ENCODE measurements around the gene PLCB4. TPM values are rescaled to one million over a fixed set of nuclear protein-coding genes. Genes with fewer than 3 reads are reported as not detected.

PLCB4 gene
- total and polyA plus RNA-seq, 3 experiments from 2014 or later = not detected

GRCh38 chr20:9322661-9323060 lies 253.8 kb downstream of the PLCB4 start:
- Mint-ChIP-seq H3K27me3 (peaks cover 0 to 3% of the 10 kb centered on the region in 2 donors), H3K9me3 (peaks cover 0 to 7% (median 0%) of the 10 kb centered on the region in 5 donors), H3K36me3 (no peaks in the 10 kb centered on the region), H3K27ac (no peak overlapping the region), H3K4me3 (no peak overlapping the region), H3K4me1 (peaks cover 0 to 2% (median 0%) of the 10 kb centered on the region in 3 donors)
- H3K27me3 ChIP-seq (ENCODE audit: insufficient read depth, low read length, poor library complexity, severe bottlenecking) = no peaks in the 10 kb centered on the region
- no peaks in the 10 kb centered on the region for H3K4me1 ChIP-seq (ENCODE audit: insufficient read depth, low read length)
- ChIA-PET CTCF (no interaction called here), POLR2A (no interaction called here)
- DNase-seq = no peak
- no peak overlapping the region for H3K27ac ChIP-seq (ENCODE audit: low read depth, low read length)
- H3K9me3 ChIP-seq (ENCODE audit: low read length) = no peaks in the 10 kb centered on the region
- H3K36me3 ChIP-seq (ENCODE audit: insufficient read depth, low read length) = no peaks in the 10 kb centered on the region
- no peak overlapping the region for H3K4me3 ChIP-seq (ENCODE audit: low read length)

DNA sequence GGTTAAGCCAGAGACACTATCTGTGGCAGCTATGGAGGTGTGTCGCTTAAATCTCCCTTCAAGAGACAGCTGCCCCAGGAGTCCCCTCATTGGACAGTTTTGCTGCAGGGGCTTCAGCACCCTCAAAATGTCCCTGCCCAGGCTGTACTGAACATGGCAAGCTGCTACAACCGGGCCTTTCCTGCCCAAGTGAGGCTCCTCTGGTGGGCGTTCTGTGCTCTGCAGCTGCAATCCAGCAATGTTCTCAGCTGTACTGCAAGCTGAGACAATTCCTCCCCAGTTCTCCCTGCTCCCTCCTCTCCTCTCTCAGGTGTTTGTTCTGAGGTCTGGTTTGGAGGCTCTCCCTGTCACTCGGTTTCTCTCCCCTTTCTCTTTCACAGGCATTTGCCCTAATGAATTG lies 254.7 kb downstream of the PLCB4 start:
- CTCF ChIA-PET = no interaction called here
- Histone ChIP-seq H3K27me3 (ENCODE audit: insufficient read depth, low read length, poor library complexity, severe bottlenecking) (no peaks in the 10 kb centered on the region), H3K9me3 (ENCODE audit: low read length) (no peaks in the 10 kb centered on the region), H3K36me3 (ENCODE audit: insufficient read depth, low read length) (no peaks in the 10 kb centered on the region), H3K27ac (ENCODE audit: low read depth, low read length) (no peak overlapping the region), H3K4me1 (ENCODE audit: insufficient read depth, low read length) (no peaks in the 10 kb centered on the region), H3K4me3 (ENCODE audit: low read length) (no peak overlapping the region)
- H3K4me3 Mint-ChIP-seq = no peak overlapping the region
- no peak overlapping the region for H3K27ac Mint-ChIP-seq
- peaks cover 0 to 2% (median 0%) of the 10 kb centered on the region in 3 donors for H3K4me1 Mint-ChIP-seq
- H3K36me3 Mint-ChIP-seq = no peaks in the 10 kb centered on the region
- POLR2A ChIA-PET = no interaction called here
- H3K27me3 Mint-ChIP-seq = peaks cover 0 to 3% of the 10 kb centered on the region in 2 donors
- DNase-seq = no peak
- peaks cover 0 to 3% (median 0%) of the 10 kb centered on the region in 5 donors for H3K9me3 Mint-ChIP-seq

DNA sequence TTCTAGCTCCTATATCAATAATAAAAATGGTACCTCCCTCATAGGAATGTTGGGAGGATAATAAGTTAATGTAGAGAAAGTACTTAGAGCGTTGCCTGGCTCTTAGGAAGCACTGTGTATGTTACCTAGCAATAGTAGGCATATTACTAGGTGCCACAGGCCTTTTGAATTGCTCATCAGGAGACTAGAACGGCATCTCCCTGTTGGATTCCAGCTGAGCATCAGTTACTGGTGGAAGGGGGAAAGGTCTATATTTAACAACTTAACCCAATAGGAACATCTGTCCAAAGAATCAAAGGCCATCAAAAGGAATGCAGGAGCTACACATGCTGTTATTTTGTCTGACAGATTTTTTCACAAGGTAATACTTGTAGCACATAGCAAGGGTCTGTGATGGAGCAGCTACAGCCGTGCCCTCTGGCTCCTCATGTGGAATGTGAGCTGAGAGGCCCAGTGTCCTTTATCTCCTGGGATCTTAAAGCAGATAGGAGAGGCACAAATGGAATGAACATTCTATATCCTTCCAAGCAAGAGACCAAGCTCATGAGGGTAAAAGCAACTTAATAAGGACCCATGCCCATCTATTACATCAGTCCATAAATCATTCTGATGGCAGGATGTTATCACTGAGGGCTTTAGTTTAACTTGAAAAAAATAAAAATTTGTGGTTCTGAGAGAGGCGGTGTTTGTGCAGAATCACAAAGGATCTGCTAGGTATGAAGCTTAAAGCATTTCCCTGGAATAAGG lies 260.6 kb downstream of the PLCB4 start:
- H3K4me3 ChIP-seq (ENCODE audit: low read length) = no peak overlapping the region
- no peak overlapping the region for H3K4me3 Mint-ChIP-seq
- no peaks in the 10 kb centered on the region for H3K36me3 ChIP-seq (ENCODE audit: insufficient read depth, low read length)
- H3K4me1 Mint-ChIP-seq = no peaks in the 10 kb centered on the region
- no peaks in the 10 kb centered on the region for H3K4me1 ChIP-seq (ENCODE audit: insufficient read depth, low read length)
- CTCF ChIA-PET = no interaction called here
- no peaks in the 10 kb centered on the region for H3K27me3 ChIP-seq (ENCODE audit: insufficient read depth, low read length, poor library complexity, severe bottlenecking)
- H3K27ac Mint-ChIP-seq = no peak overlapping the region
- POLR2A ChIA-PET = no interaction called here
- H3K9me3 Mint-ChIP-seq = peaks cover 0 to 7% (median 0%) of the 10 kb centered on the region in 5 donors
- no peaks in the 10 kb centered on the region for H3K9me3 ChIP-seq (ENCODE audit: low read length)
- no peaks in the 10 kb centered on the region for H3K27me3 Mint-ChIP-seq
- DNase-seq = no peak
- no peak overlapping the region for H3K27ac ChIP-seq (ENCODE audit: low read depth, low read length)
- H3K36me3 Mint-ChIP-seq = no peaks in the 10 kb centered on the region

GRCh38 chr20:9330151-9330550 lies 261.3 kb downstream of the PLCB4 start:
- Mint-ChIP-seq H3K36me3 (no peaks in the 10 kb centered on the region), H3K27ac (no peak overlapping the region), H3K4me3 (no peak overlapping the region), H3K4me1 (no peaks in the 10 kb centered on the region), H3K27me3 (no peaks in the 10 kb centered on the region), H3K9me3 (peaks cover 0 to 7% (median 0%) of the 10 kb centered on the region in 5 donors)
- no peak overlapping the region for H3K27ac ChIP-seq (ENCODE audit: low read depth, low read length)
- H3K27me3 ChIP-seq (ENCODE audit: insufficient read depth, low read length, poor library complexity, severe bottlenecking) = no peaks in the 10 kb centered on the region
- CTCF ChIA-PET = no interaction called here
- no peak for DNase-seq
- H3K9me3 ChIP-seq (ENCODE audit: low read length) = no peaks in the 10 kb centered on the region
- no peak overlapping the region for H3K4me3 ChIP-seq (ENCODE audit: low read length)
- no peaks in the 10 kb centered on the region for H3K36me3 ChIP-seq (ENCODE audit: insufficient read depth, low read length)
- POLR2A ChIA-PET = no interaction called here
- H3K4me1 ChIP-seq (ENCODE audit: insufficient read depth, low read length) = no peaks in the 10 kb centered on the region

DNA sequence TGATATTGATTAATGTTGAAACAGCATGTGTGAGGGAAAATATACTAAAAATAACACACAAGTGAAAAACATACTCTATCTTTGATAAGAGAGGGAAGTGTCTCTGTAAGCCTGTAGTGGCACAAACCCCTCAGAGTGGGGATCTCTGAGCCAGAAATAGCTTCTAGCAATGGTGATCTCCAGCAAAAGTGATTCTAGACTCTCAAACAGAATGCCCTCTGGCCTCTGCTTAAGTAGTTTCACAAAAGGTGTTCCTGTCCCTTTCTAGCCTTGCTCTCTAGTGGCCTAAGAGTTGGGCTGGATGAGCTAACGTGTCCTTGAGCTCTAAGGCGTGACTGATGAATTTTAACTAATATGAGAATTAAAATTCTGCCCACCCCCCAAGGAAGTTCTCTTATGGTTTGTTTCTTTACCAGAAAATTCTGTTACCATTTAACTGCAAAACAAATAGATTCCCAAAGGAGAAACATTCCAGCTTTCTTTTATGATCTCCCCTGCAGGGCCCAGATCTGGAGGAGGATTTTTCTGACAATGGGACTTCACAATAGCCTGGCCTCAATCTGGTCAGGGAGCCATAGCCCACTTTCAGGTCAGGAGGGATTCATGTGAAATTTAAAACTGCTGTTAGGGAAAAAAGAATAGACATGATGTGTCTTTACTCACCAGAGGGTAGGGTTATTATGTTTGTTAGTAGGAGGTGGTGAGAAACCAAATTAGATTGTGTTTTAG lies 263.0 kb downstream of the PLCB4 start:
- no peak for DNase-seq
- H3K4me1 ChIP-seq (ENCODE audit: insufficient read depth, low read length) = no peaks in the 10 kb centered on the region
- no peaks in the 10 kb centered on the region for H3K9me3 ChIP-seq (ENCODE audit: low read length)
- Mint-ChIP-seq H3K9me3 (peaks cover 0 to 7% (median 0%) of the 10 kb centered on the region in 5 donors), H3K4me3 (no peak overlapping the region), H3K4me1 (no peaks in the 10 kb centered on the region), H3K27ac (no peak overlapping the region), H3K27me3 (no peaks in the 10 kb centered on the region), H3K36me3 (no peaks in the 10 kb centered on the region)
- H3K4me3 ChIP-seq (ENCODE audit: low read length) = no peak overlapping the region
- no peaks in the 10 kb centered on the region for H3K27me3 ChIP-seq (ENCODE audit: insufficient read depth, low read length, poor library complexity, severe bottlenecking)
- CTCF ChIA-PET = no interaction called here
- H3K36me3 ChIP-seq (ENCODE audit: insufficient read depth, low read length) = no peaks in the 10 kb centered on the region
- POLR2A ChIA-PET = no interaction called here
- H3K27ac ChIP-seq (ENCODE audit: low read depth, low read length) = no peak overlapping the region

DNA sequence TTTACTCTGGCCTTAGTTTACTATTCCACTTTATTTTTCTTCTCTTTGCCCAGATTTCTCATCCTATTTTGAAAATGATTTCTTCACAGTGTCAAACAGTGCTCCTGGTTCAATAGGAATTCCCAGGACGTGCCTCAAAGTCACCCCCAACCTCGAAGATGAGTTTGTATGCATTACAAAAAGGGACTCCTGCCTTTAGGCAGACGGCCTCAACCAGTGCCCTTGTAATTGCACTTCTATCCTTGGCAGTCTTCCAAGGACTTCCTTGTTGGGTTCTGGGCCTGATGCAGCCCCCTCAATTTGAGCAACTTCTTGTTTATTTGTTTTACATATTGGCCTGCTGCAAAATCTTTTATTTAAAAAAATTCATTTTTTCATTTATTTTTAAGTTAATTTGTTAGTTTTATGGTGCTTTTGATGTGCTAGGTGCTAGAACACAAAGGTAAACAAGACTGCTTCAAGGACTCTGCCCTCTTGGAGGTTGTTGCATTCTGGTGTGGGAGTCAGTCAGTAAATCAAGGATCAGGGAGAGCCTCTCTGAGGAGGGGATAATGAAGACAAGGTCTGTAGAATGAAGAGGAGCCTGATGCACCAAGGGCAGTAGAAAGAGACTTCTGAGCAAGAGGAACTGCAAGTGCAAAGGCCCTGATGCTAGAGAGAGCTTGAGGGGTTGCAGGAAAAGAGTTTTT lies 264.0 kb downstream of the PLCB4 start:
- H3K4me1 Mint-ChIP-seq = no peaks in the 10 kb centered on the region
- no peaks in the 10 kb centered on the region for H3K4me1 ChIP-seq (ENCODE audit: insufficient read depth, low read length)
- H3K4me3 ChIP-seq (ENCODE audit: low read length) = no peak overlapping the region
- ChIA-PET POLR2A (no interaction called here), CTCF (no interaction called here)
- no peak overlapping the region for H3K27ac ChIP-seq (ENCODE audit: low read depth, low read length)
- no peaks in the 10 kb centered on the region for H3K27me3 ChIP-seq (ENCODE audit: insufficient read depth, low read length, poor library complexity, severe bottlenecking)
- H3K27me3 Mint-ChIP-seq = no peaks in the 10 kb centered on the region
- no peaks in the 10 kb centered on the region for H3K36me3 ChIP-seq (ENCODE audit: insufficient read depth, low read length)
- H3K4me3 Mint-ChIP-seq = no peak overlapping the region
- H3K9me3 Mint-ChIP-seq = peaks cover 0 to 10% (median 0%) of the 10 kb centered on the region in 5 donors
- H3K36me3 Mint-ChIP-seq = no peaks in the 10 kb centered on the region
- H3K27ac Mint-ChIP-seq = no peak overlapping the region
- no peak for DNase-seq
- no peaks in the 10 kb centered on the region for H3K9me3 ChIP-seq (ENCODE audit: low read length)

GRCh38 chr20:9334866-9335265 lies 266.0 kb downstream of the PLCB4 start:
- H3K27me3 ChIP-seq (ENCODE audit: insufficient read depth, low read length, poor library complexity, severe bottlenecking) = no peaks in the 10 kb centered on the region
- CTCF ChIA-PET = no interaction called here
- Mint-ChIP-seq H3K27ac (no peak overlapping the region), H3K9me3 (peaks cover 0 to 4% (median 0%) of the 10 kb centered on the region in 5 donors), H3K36me3 (no peaks in the 10 kb centered on the region), H3K27me3 (no peaks in the 10 kb centered on the region), H3K4me1 (no peaks in the 10 kb centered on the region), H3K4me3 (no peak overlapping the region)
- H3K4me3 ChIP-seq (ENCODE audit: low read length) = no peak overlapping the region
- no peak overlapping the region for H3K27ac ChIP-seq (ENCODE audit: low read depth, low read length)
- DNase-seq = no peak
- no peaks in the 10 kb centered on the region for H3K4me1 ChIP-seq (ENCODE audit: insufficient read depth, low read length)
- no peaks in the 10 kb centered on the region for H3K36me3 ChIP-seq (ENCODE audit: insufficient read depth, low read length)
- POLR2A ChIA-PET = no interaction called here
- H3K9me3 ChIP-seq (ENCODE audit: low read length) = no peaks in the 10 kb centered on the region

DNA sequence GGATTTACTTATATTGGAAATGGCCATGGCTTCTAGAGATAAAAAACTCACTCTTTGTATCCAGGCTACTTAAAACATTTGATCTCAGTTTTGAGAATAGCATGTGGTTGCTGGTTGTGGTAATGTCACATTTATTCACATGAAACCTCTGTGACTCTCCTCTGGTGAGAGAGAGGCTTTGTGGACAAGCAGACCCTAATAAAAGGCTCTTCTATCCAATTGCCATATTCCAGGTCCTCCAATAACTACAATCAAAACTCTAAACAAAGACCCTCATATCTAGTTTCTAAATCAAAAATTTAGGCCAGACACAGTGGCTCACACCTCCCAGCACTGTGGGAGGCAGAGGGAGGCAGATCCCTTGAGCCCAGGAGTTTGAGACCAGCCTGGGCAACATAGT lies 269.2 kb downstream of the PLCB4 start:
- H3K4me1 Mint-ChIP-seq = no peaks in the 10 kb centered on the region
- DNase-seq = no peak
- H3K27ac ChIP-seq (ENCODE audit: low read depth, low read length) = no peak overlapping the region
- no peaks in the 10 kb centered on the region for H3K36me3 ChIP-seq (ENCODE audit: insufficient read depth, low read length)
- H3K9me3 ChIP-seq (ENCODE audit: low read length) = no peaks in the 10 kb centered on the region
- no peaks in the 10 kb centered on the region for H3K36me3 Mint-ChIP-seq
- ChIA-PET POLR2A (no interaction called here), CTCF (no interaction called here)
- no peaks in the 10 kb centered on the region for H3K27me3 Mint-ChIP-seq
- no peaks in the 10 kb centered on the region for H3K27me3 ChIP-seq (ENCODE audit: insufficient read depth, low read length, poor library complexity, severe bottlenecking)
- H3K27ac Mint-ChIP-seq = no peak overlapping the region
- H3K4me3 ChIP-seq (ENCODE audit: low read length) = no peak overlapping the region
- no peak overlapping the region for H3K4me3 Mint-ChIP-seq
- H3K9me3 Mint-ChIP-seq = peaks cover 0 to 8% (median 0%) of the 10 kb centered on the region in 5 donors
- no peaks in the 10 kb centered on the region for H3K4me1 ChIP-seq (ENCODE audit: insufficient read depth, low read length)
